A204.1 (cell line): ENCODE measurements around the gene NUDT14.

Source experiments
- FAIRE-seq: peaks from 2 replicates; lab custom pipeline; 2012; peaks lifted over from hg19 to GRCh38; lab: Jason Lieb, UNC

Gene NUDT14

GRCh38 chr14:105126981-105127329 is 54.2 kb downstream of the NUDT14 start:
- no peak for FAIRE-seq

- FAIRE-seq: no peak
Observed at GRCh38 chr14:105126126-105126980, 54.8 kb downstream of the NUDT14 start.

- FAIRE-seq: no peak
Observed at GRCh38 chr14:105124823-105125222, 56.3 kb downstream of the NUDT14 start.

GRCh38 chr14:105123981-105124765 is 56.9 kb downstream of the NUDT14 start:
- no peak for FAIRE-seq

GRCh38 chr14:105123064-105123665 is 57.9 kb downstream of the NUDT14 start:
- FAIRE-seq: no peak
